GM10266 (cell line): Measurements from ENCODE around the gene ID1.

Experiments
- DNase-seq: peaks from one replicate; pipeline ENCODE4 v3.0.0; 2012; ENCODE audit errors: extremely low spot score
- TF ChIP-seq, protein P1 (sequence below): IDR thresholded peaks from 2 replicates; pipeline ENCODE4 v1.5.1; 2012; ENCODE audit warnings: mild to moderate bottlenecking, low read depth; ENCODE audit not compliant: control insufficient read depth, insufficient read depth; ENCODE audit errors: missing control alignments

The ID1 gene

DNA sequence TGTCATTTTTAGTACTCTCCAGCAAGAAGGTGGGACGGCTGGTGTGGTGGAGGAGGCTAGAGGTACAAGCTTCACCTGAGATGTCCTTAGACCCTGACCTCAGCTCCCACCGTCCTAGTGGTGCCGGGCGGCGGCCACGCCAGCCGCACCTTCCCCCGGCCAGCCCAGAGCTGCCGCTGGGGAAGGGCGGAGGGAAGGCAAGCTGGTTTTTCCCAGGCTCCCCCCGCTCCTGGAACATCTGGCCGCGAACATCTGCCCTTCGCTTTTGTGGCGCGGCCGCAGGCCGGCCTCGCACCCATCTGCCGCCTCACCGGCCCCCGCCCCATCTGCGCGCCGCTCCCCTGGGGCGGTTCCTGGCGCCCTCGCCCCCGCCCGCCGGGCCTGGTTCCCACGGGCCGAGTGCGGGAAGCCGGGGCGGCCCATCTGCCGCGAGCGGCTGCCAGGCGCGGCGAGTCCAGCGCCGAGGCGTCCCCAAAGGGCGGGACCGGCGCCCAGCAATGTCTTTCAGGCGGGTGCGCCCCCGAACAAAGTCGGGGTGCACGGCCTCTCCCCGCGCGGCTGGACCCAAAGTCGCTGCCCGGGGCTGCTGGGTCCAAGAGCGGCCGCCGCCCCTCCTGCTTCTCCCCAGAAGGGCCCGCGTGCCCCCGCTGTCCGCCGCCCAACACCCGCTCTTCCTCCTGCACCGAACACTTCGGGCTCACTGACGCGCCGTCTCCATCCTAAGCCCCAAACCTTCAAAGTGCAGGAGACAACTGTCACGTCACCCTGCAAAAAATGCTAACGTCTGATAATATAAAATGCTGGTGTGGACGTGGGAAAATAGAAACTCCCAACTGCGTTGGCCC, 17.3 kb upstream of the ID1 start:
- TF ChIP-seq, protein P1, sequence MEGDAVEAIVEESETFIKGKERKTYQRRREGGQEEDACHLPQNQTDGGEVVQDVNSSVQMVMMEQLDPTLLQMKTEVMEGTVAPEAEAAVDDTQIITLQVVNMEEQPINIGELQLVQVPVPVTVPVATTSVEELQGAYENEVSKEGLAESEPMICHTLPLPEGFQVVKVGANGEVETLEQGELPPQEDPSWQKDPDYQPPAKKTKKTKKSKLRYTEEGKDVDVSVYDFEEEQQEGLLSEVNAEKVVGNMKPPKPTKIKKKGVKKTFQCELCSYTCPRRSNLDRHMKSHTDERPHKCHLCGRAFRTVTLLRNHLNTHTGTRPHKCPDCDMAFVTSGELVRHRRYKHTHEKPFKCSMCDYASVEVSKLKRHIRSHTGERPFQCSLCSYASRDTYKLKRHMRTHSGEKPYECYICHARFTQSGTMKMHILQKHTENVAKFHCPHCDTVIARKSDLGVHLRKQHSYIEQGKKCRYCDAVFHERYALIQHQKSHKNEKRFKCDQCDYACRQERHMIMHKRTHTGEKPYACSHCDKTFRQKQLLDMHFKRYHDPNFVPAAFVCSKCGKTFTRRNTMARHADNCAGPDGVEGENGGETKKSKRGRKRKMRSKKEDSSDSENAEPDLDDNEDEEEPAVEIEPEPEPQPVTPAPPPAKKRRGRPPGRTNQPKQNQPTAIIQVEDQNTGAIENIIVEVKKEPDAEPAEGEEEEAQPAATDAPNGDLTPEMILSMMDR = no peak
- peak; percentile 65 for DNase-seq

GRCh38 chr20:31590717-31591225, 14.3 kb upstream of the ID1 start:
- TF ChIP-seq, protein P1 = no peak
- DNase-seq = no peak

DNA sequence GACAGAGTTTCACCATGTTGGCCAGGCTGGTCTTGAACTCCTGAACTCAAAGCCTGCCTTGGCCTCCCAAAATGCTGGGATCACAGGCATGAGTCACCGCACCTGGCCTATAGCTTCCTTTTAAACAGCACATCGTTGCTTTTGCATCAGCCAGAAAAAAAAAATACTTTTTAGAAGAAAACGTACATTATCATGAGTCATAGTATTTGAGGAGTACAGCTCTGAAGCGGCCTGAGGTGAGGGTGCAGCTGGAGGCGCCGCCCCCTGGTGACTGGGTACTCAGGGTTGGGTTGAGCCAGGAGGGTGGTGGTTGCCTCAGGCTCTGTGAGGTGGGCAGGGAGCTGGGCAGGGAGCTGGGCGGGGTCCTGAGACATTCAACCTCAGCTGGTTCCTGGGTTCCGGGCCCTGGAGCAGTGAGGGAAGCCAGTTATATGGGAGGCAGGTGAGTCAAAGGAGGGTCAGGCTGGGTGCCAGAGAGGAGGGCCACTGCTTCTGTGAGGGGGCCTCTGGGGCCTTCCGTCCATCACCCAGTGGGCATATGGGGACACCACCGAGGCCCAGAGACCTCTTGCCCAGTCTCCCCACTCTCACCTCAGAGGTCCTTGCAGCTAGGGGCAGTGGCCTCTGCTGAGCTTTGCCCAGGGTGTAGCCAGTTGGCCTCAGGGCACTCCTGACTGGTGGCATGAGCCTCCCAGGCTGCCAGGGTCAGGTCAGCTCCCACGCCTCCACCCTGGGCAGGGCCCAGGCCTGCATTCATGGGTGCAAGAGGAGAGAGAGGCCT, 11.7 kb upstream of the ID1 start:
- TF ChIP-seq, protein P1 = no peak
- no peak for DNase-seq

- no peak for DNase-seq
Measured at GRCh38 chr20:31594002-31594557, 11.0 kb upstream of the ID1 start.

GRCh38 chr20:31594558-31595379, 10.3 kb upstream of the ID1 start:
- TF ChIP-seq, protein P1 = no peak
- DNase-seq = no peak

More at GRCh38 chr20:31594002-31594557, 11.0 kb upstream of the ID1 start:
- TF ChIP-seq, protein P1 = no peak

DNA sequence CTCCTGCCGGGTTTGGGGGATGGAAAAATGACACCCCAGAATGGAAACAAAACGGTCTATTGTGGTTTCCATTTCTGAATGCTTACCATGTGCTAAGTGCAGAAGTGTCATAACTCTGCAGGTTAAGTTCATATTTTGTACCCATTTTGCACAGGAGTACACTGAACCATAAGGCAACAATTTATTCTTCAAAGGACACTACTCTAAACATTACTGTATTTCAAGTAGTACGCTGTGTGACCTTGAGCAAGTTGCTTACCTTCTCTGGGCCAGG, 9.8 kb upstream of the ID1 start:
- TF ChIP-seq, protein P1 = no peak

More for the DNA sequence above, 9.8 kb upstream of the ID1 start:
- DNase-seq = no peak
